Suppressor macrophage treated with lipopolysaccharide for 1 hour (primary cell): ENCODE data around the gene C1orf115.
A peak's percentile ranks its signal among the peaks of the same experiment; 100 is the strongest.
"Not testable (repeated sequence)": the region's sequence is repeated elsewhere in the genome, so short reads cannot be mapped to it uniquely, and the experiment has no call there.

Experiments
- DNase-seq, 3 donors: peaks; one replicate each; pipeline ENCODE4 v3.0.0-alpha.2; 2020 to 2022

The C1orf115 gene

GRCh38 chr1:220694866-220695382 is 4.8 kb downstream of the C1orf115 start:
- no peak for DNase-seq

DNA sequence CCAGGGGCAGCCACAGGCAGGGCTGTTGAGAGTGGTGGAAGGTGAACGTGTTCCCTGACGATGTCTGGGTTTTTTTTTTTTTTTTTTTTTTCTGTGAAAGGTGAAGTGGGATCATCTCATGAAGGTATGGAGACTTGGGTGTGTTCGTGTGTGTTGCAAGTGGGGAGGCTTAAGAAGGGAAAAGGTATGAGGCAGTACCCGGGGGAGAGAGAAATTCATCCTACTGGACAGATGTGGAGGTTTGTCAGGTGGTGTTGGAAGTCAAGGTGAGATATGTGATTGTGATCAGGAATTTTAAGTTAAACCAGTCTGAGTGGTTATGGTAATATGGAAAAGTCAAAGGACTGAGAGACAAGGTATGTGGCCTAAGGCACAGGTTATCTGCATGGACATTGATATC is 5.3 kb downstream of the C1orf115 start:
- no peak for DNase-seq

DNA sequence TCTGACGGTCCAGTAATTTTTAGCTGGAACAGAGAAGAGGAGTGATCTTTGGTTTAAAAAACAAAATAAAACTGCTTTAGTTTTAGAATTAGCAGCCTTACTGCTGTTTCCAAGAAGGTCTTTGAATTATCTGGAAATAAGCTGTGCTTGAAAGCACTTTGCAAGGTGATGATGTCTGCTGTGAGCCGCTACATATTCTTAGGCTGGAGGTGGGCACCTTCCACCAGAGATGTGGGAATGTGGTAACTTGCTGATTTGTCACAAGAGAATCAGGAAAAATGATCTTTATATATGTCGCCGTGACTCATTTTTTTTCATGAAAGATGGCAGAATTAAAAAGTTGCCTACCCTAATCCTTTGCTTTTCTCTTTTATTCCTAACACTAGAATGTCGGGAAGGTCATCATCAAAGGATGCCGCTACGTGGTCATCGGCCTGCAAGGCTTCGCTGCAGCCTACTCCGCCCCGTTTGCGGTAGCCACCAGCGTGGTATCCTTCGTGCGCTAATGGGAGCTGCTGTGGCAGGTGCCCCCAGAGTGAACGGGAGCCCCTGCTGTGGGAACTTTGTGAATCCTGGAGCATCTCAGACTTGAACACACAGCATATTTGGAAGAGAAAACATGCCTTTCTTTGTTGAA is 6.2 kb downstream of the C1orf115 start:
- DNase-seq: no peak

DNA sequence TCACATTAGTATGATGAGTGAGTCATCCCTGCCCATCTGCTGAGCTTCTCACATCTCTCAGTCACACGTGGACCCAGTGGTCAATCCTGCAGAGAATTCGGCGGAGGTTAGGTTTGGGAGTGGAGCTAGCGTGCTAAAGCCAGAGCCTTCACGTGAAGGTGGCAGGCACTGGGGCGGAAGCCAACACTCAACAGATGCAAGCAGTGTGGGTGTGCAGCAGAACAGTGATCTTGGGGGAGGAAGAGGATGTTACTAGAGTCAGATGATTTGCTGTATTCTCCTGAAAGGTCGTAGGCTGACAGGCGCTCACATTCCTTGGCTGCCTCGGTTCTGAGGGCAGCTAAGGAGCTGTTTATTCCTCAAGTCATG is 6.7 kb downstream of the C1orf115 start:
- no peak for DNase-seq

DNA sequence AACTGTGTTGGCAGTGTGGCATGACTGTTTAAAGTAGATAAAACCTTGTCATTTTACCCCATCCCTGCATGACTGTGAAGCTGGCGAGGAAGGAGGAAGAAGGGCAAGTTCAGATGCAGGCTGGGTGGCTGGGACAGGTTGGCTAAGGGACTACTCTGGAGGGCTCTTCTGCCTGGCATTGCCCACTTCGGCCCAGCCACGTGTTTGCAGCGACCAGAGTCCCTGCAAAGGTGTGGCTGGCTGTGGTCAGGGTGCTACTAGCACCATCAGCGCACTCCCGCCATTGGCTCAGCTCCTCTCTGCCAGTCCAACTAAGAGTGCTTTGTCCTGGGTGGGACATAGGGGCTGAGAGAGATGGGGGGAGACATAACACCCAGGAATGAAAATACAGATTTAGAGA is 7.2 kb downstream of the C1orf115 start:
- DNase-seq: no peak

DNA sequence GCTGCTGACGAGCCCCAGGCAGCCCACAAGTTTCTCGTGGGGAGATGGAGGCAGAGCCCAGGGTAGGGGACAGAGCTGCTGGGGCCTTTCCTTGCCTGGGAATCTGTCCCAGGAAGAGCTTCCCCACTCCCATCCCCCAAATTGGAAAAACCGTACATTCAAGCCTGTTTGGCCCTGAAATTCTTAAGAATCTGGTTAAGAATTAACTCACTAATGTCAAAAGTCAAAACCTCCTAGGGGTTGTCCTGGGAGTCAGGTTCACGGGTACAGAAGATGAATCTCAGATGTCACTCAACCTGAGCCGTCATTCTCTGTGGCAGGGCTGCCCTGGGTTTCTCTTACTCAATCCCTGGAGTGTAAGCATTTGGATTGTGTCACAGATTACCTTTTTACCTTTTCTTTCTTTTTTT is 8.4 kb downstream of the C1orf115 start:
- no peak for DNase-seq

GRCh38 chr1:220699044-220699443 is 8.9 kb downstream of the C1orf115 start:
- DNase-seq: no peak

GRCh38 chr1:220700556-220701179 is 10.5 kb downstream of the C1orf115 start:
- no peak for DNase-seq

DNA sequence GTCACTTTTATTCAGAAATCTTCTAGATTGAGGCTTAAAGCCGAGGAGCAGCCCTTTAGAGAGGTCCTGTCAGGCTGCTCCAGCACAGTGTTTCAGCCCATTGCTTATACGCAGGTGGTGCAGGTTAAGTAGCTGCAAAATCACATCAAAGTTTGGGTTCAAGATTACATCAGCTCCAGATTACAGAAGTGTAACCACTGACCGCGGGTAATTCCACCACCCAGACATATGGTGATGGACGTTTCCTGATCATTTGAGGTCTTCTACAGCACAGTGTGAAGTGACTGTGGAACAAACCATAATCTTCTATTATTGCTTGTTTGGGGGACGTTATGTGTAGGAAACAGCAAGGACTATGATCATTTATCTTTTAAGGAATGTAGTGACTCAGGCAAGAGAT is 11.8 kb downstream of the C1orf115 start:
- DNase-seq: no peak

GRCh38 chr1:220702733-220703270 is 12.6 kb downstream of the C1orf115 start:
- DNase-seq: no peak

- DNase-seq: peak in 2 of 3 donors; percentile 26 to 35
Observed at GRCh38 chr1:220703305-220703704, 13.1 kb downstream of the C1orf115 start.

DNA sequence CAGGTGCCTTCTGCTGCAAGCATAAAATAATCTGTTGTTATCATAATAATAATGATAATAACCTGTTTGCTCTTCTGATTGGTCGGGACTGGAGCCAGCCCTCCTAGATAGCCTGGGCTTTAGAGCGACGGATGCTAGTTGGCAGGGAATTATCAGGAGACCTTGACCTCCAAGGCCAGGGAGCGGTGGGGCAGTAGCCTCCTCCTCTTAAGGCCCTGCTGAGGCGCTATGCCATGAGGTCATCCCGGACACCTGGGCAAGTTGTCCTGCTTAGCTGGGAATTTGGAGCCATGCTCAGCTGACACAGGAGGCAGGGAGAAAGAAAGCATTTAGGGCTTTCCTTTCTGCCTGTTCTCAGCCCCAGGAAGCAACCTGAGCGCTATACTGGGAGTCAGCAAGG is 15.6 kb downstream of the C1orf115 start:
- no peak for DNase-seq

DNA sequence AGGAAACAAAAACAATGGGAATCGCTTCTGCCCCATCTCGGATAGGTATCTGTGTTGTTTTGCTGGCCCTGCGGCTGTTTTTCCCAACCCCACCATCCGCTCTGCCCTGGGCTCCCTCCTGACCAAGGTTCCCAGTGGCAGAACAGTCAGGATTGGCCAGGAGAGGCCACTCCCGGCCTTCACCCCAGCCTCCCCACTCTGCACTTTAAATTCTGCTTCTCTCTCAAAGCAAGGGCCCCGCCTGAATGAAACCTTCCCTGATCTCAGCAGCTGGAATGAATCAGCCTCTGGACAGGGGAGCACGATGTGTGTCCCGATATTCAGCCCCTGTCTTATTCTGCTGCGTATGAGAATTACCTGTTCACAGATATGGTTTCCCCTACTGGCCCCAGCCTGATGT is 16.3 kb downstream of the C1orf115 start:
- DNase-seq: no peak

GRCh38 chr1:220707160-220707559 is 17.0 kb downstream of the C1orf115 start:
- DNase-seq: no peak

DNA sequence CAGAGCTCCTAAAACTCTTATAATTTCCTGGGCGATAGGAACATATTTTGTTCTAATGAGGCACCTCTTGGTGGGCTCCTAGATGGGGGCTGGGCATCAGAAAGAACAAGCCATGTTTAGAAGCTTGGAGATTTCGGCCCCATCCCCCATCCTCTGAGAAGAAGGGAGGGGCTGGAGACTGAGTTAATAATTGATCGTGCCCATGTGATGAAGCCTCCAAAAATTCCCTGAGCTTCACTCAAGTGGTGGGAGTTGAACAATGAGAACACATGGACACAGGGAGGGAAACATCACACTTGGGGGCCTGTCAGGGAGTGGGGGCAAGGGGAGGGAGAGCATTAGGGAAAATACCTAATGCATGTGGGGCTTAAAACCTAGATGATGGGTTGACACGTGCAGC is 18.1 kb downstream of the C1orf115 start:
- peak in 1 of 3 donors; percentile 14 for DNase-seq

DNA sequence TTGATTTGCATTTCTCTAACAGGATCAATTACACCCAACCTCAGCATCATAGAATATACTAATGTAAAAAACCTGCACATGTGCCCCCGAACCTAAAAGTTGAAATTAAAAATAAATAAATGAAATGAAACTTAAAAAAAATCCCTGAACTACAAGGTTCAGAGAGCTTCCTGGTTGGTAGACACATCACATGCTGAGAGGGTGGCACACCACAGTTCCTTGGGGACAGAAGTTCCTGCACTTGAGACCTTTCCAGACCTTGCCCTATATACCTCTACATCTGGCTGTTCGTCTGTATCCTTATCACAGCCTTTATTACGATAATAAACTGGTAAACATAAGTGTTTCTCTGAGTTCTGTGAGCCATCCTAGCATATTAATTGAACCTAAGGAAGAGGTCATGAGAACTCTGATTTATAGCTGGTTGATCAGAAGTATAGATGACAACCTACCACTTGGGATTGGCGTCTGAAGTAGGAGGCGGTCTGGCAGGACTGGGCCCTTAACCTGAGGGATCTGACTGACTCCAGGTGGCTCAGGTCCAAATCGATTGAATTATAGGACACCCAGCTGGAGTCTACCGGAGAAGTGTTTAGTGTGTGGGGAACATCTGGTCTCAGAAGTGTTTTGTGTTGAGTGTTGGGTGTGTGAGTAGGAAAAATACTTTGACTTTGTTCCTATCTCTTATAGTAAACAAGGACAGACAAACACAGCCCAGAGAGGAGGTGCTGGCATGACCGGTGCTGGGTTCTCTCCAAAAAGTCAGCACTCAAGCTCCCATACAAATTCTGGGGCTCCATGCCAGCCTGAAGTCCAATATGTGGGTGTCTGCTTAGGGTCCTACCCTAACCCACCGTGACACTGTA is 19.0 kb downstream of the C1orf115 start:
- no peak for DNase-seq

GRCh38 chr1:220710333-220710732 is 20.2 kb downstream of the C1orf115 start:
- DNase-seq: no peak

- DNase-seq: peak; percentile 57 to 65 (median 58)
Observed at GRCh38 chr1:220711056-220711809, 21.1 kb downstream of the C1orf115 start.

DNA sequence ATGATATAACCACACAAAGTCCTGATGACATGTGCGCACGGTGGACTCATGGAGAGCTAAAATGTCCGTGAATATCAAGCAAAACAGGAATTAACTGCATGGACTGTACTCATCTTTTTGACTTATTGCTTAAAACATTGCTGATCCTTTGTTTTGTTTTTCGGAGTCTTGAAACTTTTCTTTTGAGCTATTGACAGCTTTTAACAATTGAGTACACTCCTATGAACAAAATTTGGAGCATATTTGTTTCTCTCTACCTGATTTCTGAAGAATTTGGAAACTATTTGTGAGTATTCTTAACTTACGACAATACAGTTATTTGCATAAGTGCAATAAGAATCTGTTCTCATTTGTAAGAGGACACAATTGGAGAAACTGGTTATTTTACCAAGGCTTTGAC is 25.8 kb downstream of the C1orf115 start:
- DNase-seq: peak in 1 of 3 donors; percentile 4

DNA sequence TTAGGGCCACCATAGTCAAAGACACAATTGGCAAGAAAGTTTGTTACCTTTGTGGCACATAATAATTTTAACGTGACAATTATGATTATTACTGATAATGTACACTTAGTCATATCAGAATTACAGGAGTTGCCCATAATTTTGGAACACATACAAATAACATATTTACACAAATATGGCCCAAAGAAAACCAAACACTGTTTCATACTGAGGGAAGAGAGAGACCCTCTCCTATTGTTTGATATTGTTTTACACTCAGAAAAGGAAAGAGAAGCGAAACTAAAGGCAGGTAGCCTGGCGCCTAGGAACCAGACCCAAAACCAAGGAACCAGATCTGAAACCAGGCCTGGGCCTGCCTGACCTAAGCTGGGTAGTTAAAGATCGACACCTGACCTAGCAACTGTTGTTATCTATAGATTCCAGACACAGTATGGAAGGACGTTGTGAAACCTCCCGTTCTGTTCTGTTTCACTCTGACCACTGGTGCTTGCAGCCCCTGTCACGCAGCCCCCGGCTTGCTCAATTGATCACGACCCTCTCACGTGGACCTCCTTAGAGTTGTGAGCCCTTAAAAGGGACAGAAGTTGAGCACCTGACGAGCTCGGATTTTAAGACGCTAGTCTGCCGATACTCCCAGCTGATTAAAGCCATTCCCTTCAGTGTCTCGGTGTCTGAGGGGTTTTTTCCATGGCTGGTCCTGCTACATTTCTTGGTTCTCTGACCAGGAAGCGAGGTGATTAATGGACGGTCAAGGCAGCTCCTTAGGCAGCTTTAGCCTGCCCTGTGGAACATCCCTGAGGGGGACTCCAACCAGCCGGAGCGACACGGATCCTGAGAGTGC is 27.9 kb downstream of the C1orf115 start:
- peak in 1 of 3 donors; percentile 13 for DNase-seq

GRCh38 chr1:220721266-220721665 is 31.1 kb downstream of the C1orf115 start:
- DNase-seq: not testable (repeated sequence)

GRCh38 chr1:220726634-220727033 is 36.5 kb downstream of the C1orf115 start:
- DNase-seq: no peak
